Sigmoid colon (tissue), 4 donors: Measurements from ENCODE around the gene KREMEN2.

ENCODE experiments used
- EP300 ChIP-seq, 4 donors: sonication (generic); formaldehyde crosslinking; IDR thresholded peaks; one replicate each; pipeline ENCODE4 v1.6.1; 2017; ENCODE audit warnings: antibody characterized with exemption in 4 of 4
- POLR2A ChIP-seq, 2 donors: fragments of 450-650 bp; IDR thresholded peaks; one replicate each; pipeline ENCODE4 v1.6.1; 2016; ENCODE audit warnings: antibody characterized with exemption in 2 of 2, mild to moderate bottlenecking in 2 of 2, moderate library complexity in 2 of 2
- POLR2AphosphoS5 ChIP-seq, 4 donors: sonication (generic); formaldehyde crosslinking; IDR thresholded peaks; one replicate each; pipeline ENCODE4 v1.6.1; 2017; ENCODE audit warnings: antibody characterized with exemption in 4 of 4
- TF ChIP-seq, protein P1 (sequence below), 4 experiments: fragments of 450-650 bp in 3 of 4; fragments of 200-600 bp in 1 of 4; IDR thresholded peaks; one replicate each; pipeline ENCODE4 v1.5.1; 2016 to 2019; ENCODE audit warnings: antibody characterized with exemption in 4 of 4, mild to moderate bottlenecking in 3 of 4, moderate library complexity in 2 of 4

DNA sequence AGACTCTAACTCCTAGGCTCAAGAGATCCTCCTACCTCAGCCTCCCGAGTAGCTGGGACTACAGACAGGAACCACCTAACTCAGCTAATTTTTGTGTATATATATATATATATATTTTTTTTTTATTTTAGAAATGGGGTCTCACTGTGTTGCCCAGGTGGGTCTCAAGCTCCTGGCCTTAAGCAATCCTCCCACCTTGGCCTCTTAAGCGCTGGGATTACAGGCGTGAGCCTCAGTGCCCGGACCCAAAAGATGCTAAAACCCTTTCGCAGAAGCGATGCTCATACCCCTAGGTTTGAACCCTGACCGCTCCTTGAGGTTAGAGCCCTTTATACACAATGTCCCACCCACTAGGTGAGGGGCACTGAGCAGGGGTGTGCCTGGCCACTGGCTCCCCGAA is 46.4 kb downstream of the KREMEN2 start:
- TF ChIP-seq, protein P1, sequence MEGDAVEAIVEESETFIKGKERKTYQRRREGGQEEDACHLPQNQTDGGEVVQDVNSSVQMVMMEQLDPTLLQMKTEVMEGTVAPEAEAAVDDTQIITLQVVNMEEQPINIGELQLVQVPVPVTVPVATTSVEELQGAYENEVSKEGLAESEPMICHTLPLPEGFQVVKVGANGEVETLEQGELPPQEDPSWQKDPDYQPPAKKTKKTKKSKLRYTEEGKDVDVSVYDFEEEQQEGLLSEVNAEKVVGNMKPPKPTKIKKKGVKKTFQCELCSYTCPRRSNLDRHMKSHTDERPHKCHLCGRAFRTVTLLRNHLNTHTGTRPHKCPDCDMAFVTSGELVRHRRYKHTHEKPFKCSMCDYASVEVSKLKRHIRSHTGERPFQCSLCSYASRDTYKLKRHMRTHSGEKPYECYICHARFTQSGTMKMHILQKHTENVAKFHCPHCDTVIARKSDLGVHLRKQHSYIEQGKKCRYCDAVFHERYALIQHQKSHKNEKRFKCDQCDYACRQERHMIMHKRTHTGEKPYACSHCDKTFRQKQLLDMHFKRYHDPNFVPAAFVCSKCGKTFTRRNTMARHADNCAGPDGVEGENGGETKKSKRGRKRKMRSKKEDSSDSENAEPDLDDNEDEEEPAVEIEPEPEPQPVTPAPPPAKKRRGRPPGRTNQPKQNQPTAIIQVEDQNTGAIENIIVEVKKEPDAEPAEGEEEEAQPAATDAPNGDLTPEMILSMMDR (IDR thresholded peaks at IDR 0.05): no peak
- TF ChIP-seq POLR2A (IDR thresholded peaks at IDR 0.05) (no peak), EP300 (IDR thresholded peaks at IDR 0.05) (no peak), POLR2AphosphoS5 (IDR thresholded peaks at IDR 0.05) (no peak)
